Body of pancreas (tissue), 4 donors: Measurements from ENCODE around the gene F10.
"Not testable (repeated sequence)": the region's sequence is repeated elsewhere in the genome, so short reads cannot be mapped to it uniquely, and the experiment has no call there.

ENCODE experiments used
- POLR2A ChIP-seq, 3 donors: fragments of 450-650 bp; IDR thresholded peaks; one replicate each; pipeline ENCODE4 v1.6.1; 2016; ENCODE audit warnings: antibody characterized with exemption in 3 of 3, mild to moderate bottlenecking in 2 of 3
- TF ChIP-seq, protein P1 (sequence below), 7 experiments: fragments of 450-650 bp in 4 of 7; fragments of 200-600 bp in 3 of 7; sonication (generic) in 3 of 7; IDR thresholded peaks; one replicate each; pipeline ENCODE4 v1.5.1; 2016 to 2019; ENCODE audit warnings: antibody characterized with exemption in 7 of 7

DNA sequence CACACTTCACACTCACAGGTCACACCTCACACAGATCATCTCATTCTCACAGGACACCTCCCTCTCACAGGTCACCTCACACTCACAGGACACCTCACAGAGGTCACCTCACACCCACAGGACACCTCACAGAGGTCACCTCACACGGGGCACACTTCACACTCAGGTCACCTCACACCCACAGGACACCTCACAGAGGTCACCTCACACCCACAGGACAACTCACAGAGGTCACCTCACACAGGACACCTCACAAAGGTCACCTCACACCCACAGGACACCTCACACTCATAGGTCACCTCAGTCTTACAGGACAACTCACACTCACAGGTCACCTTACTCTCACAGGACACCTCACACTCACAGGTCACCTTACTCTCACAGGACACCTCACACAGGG is 10.1 kb upstream of the F10 start:
- TF ChIP-seq, protein P1, sequence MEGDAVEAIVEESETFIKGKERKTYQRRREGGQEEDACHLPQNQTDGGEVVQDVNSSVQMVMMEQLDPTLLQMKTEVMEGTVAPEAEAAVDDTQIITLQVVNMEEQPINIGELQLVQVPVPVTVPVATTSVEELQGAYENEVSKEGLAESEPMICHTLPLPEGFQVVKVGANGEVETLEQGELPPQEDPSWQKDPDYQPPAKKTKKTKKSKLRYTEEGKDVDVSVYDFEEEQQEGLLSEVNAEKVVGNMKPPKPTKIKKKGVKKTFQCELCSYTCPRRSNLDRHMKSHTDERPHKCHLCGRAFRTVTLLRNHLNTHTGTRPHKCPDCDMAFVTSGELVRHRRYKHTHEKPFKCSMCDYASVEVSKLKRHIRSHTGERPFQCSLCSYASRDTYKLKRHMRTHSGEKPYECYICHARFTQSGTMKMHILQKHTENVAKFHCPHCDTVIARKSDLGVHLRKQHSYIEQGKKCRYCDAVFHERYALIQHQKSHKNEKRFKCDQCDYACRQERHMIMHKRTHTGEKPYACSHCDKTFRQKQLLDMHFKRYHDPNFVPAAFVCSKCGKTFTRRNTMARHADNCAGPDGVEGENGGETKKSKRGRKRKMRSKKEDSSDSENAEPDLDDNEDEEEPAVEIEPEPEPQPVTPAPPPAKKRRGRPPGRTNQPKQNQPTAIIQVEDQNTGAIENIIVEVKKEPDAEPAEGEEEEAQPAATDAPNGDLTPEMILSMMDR (IDR thresholded peaks at IDR 0.05), result not testable (repeated sequence)
- TF ChIP-seq POLR2A (IDR thresholded peaks at IDR 0.05), result not testable (repeated sequence)
